Measurements from ENCODE around the gene PAM16.

PAM16 gene

GRCh38 chr16:4293822-4294457 is 57.2 kb downstream of the PAM16 start:
- DNase-seq, result no peak

- DNase-seq, result no peak
Measured at GRCh38 chr16:4293181-4293716, 57.9 kb downstream of the PAM16 start.

GRCh38 chr16:4291699-4292098 is 59.4 kb downstream of the PAM16 start:
- no peak for DNase-seq
